ENCODE data around the gene E4F1. TPM values are rescaled to one million over a fixed set of nuclear protein-coding genes. Genes with fewer than 3 reads are reported as not detected.

E4F1 gene
- total and polyA plus RNA-seq, 2 of the 13 experiments (the other 11 are each of a cell fraction or from before 2014, with no cell fraction given), result 13.8 to 19.5 TPM

GRCh38 chr16:2204416-2205103 lies 18.8 kb upstream of the E4F1 start:
- H3K79me2 ChIP-seq (ENCODE audit: insufficient read depth, low read length), result peaks cover 8% of the 10 kb centered on the region
- no peak for FAIRE-seq
- H3K36me3 ChIP-seq (replicated peaks in 1 of 2; ENCODE audit: control insufficient read depth in 1 of 2, insufficient read depth in 2 of 2, low read length in 2 of 2), result peaks cover 2 to 13% of the 10 kb centered on the region in 2 experiments; a peak in 3 of 5 replicates
- peak overlapping the region; percentile 99 for H3K4me2 ChIP-seq (ENCODE audit: low read depth, low read length)
- whole genome bisulfite sequencing (ENCODE audit: low lambda C conversion rate), result 51% methylated on average over 13 of the region's 13 CpGs
- H3K4me1 ChIP-seq (ENCODE audit: insufficient read depth, low read length), result peaks cover 32% of the 10 kb centered on the region
- H3K27me3 ChIP-seq (ENCODE audit: control insufficient read depth in 1 of 2, insufficient read depth in 2 of 2, low read length in 2 of 2), result peaks cover 0 to 9% of the 10 kb centered on the region in 2 experiments; a peak in 2 of 5 replicates
- in situ Hi-C loops (cut with HindIII; ENCODE audit: extremely low pct_ligation_motif_present, low pct_unique_long_range_greater_than_20kb) (no loop called here), intact Hi-C loops (cut with micrococcal nuclease; ENCODE audit: unreplicated experiment) (no loop called here)
- ChIA-PET POLR2A (interaction anchor here (0.7 to 4.3 kb wide), 8 partner anchors 9 to 53 kb away, joined by 3 to 18 read pairs (median 5); partner anchors contain the start of genes E4F1, ECI1, PGP and TRAF7), CTCF (ENCODE audit: low intra/inter-chr PET ratio, low total read pairs) (no interaction called here)
- no peaks in the 10 kb centered on the region for H3K9me3 ChIP-seq (ENCODE audit: low read length)
- peak; percentile 3; the same call in 2 of the 3 replicates for ATAC-seq
- TSS peak; percentile 62 for BruUV-seq (replicated peaks)
- H3K27ac ChIP-seq (ENCODE audit: extremely low read length, insufficient read depth, low read length), result peak overlapping the region; percentile 89
- peak overlapping the region; percentile 71 to 96 (median 83) for H3K4me3 ChIP-seq (replicated peaks in 1 of 3; ENCODE audit: insufficient read depth in 1 of 3, low read depth in 2 of 3, low read length in 3 of 3)
- H2AFZ ChIP-seq (ENCODE audit: low read length), result peak overlapping the region; percentile 71
- H4K20me1 ChIP-seq (ENCODE audit: insufficient read depth, low read length), result no peaks in the 10 kb centered on the region
- peak overlapping the region; percentile 97 for H3K9ac ChIP-seq (ENCODE audit: insufficient read depth, low read depth, low read length)
- DNase-seq (ENCODE audit: low spot score), result no peak
- TF ChIP-seq PAWR (CRISPR knock-in tag; IDR thresholded peaks at IDR 0.05; ENCODE audit: borderline replicate concordance), result no peak
- no peak for TF ChIP-seq RFXAP (CRISPR knock-in tag; IDR thresholded peaks at IDR 0.05; ENCODE audit: borderline replicate concordance)
- TF ChIP-seq ZC3H4 (CRISPR knock-in tag; IDR thresholded peaks at IDR 0.05; ENCODE audit: borderline replicate concordance), result no peak
- no peak for TF ChIP-seq SMARCE1 (IDR thresholded peaks at IDR 0.05; ENCODE audit: borderline replicate concordance)
- no peak for TF ChIP-seq ZNF598 (CRISPR knock-in tag; IDR thresholded peaks at IDR 0.05; ENCODE audit: borderline replicate concordance)
- TF ChIP-seq ZSCAN25 (CRISPR knock-in tag; IDR thresholded peaks at IDR 0.05), result peak; percentile 32
- TF ChIP-seq, protein P1, sequence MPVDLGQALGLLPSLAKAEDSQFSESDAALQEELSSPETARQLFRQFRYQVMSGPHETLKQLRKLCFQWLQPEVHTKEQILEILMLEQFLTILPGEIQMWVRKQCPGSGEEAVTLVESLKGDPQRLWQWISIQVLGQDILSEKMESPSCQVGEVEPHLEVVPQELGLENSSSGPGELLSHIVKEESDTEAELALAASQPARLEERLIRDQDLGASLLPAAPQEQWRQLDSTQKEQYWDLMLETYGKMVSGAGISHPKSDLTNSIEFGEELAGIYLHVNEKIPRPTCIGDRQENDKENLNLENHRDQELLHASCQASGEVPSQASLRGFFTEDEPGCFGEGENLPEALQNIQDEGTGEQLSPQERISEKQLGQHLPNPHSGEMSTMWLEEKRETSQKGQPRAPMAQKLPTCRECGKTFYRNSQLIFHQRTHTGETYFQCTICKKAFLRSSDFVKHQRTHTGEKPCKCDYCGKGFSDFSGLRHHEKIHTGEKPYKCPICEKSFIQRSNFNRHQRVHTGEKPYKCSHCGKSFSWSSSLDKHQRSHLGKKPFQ (CRISPR knock-in tag; IDR thresholded peaks at IDR 0.05; ENCODE audit: insufficient replicate concordance), result no peak
- TF ChIP-seq, protein P2, sequence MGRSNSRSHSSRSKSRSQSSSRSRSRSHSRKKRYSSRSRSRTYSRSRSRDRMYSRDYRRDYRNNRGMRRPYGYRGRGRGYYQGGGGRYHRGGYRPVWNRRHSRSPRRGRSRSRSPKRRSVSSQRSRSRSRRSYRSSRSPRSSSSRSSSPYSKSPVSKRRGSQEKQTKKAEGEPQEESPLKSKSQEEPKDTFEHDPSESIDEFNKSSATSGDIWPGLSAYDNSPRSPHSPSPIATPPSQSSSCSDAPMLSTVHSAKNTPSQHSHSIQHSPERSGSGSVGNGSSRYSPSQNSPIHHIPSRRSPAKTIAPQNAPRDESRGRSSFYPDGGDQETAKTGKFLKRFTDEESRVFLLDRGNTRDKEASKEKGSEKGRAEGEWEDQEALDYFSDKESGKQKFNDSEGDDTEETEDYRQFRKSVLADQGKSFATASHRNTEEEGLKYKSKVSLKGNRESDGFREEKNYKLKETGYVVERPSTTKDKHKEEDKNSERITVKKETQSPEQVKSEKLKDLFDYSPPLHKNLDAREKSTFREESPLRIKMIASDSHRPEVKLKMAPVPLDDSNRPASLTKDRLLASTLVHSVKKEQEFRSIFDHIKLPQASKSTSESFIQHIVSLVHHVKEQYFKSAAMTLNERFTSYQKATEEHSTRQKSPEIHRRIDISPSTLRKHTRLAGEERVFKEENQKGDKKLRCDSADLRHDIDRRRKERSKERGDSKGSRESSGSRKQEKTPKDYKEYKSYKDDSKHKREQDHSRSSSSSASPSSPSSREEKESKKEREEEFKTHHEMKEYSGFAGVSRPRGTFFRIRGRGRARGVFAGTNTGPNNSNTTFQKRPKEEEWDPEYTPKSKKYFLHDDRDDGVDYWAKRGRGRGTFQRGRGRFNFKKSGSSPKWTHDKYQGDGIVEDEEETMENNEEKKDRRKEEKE (IDR thresholded peaks at IDR 0.05), result no peak
- no peak for TF ChIP-seq ZNF740 (CRISPR knock-in tag; IDR thresholded peaks at IDR 0.05)
- no peak for TF ChIP-seq ZNF280B (CRISPR knock-in tag; IDR thresholded peaks at IDR 0.05; ENCODE audit: borderline replicate concordance)
- no peak for TF ChIP-seq ZNF234 (CRISPR knock-in tag; conservative IDR thresholded peaks at IDR 0.05)
- no peak for TF ChIP-seq MAFK (conservative IDR thresholded peaks at IDR 0.05 in 1 of 2, IDR thresholded peaks at IDR 0.05 in 1 of 2; ENCODE audit: low read length in 2 of 2)
- peak; percentile 2; the same call in 1 of the 2 replicates for TF ChIP-seq ELF3 (CRISPR knock-in tag; IDR thresholded peaks at IDR 0.05)
- TF ChIP-seq PHF8 (CRISPR knock-in tag; IDR thresholded peaks at IDR 0.05), result no peak
- TF ChIP-seq, protein P3, sequence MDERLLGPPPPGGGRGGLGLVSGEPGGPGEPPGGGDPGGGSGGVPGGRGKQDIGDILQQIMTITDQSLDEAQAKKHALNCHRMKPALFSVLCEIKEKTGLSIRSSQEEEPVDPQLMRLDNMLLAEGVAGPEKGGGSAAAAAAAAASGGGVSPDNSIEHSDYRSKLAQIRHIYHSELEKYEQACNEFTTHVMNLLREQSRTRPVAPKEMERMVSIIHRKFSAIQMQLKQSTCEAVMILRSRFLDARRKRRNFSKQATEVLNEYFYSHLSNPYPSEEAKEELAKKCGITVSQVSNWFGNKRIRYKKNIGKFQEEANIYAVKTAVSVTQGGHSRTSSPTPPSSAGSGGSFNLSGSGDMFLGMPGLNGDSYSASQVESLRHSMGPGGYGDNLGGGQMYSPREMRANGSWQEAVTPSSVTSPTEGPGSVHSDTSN (CRISPR knock-in tag; IDR thresholded peaks at IDR 0.05), result no peak
- no peak for TF ChIP-seq BHLHE40 (IDR thresholded peaks at IDR 0.05; ENCODE audit: low read length)
